Measurements from ENCODE around the gene SUPT20H.
A peak's percentile ranks its signal among the peaks of the same experiment; 100 is the strongest.

The SUPT20H gene

GRCh38 chr13:36999054-36999714 is 60.3 kb downstream of the SUPT20H start, which contains the start of gene ALG5:
ALG5 (minus strand) TSS chr13:36999340; CDS start chr13:36999300, 40 bp downstream.
- DNase-seq (ENCODE audit: low read depth): peak; percentile 92

GRCh38 chr13:36998624-36999041 is 60.9 kb downstream of the SUPT20H start:
- DNase-seq (ENCODE audit: low read depth): peak; percentile 1

GRCh38 chr13:36997716-36998427 is 61.6 kb downstream of the SUPT20H start:
- DNase-seq (ENCODE audit: low read depth): no peak

GRCh38 chr13:36992362-36992761 is 67.1 kb downstream of the SUPT20H start:
- DNase-seq (ENCODE audit: low read depth): no peak

GRCh38 chr13:36986462-36987240 is 72.8 kb downstream of the SUPT20H start:
- no peak for DNase-seq (ENCODE audit: low read depth)

- no peak for DNase-seq (ENCODE audit: low read depth)
Measured at GRCh38 chr13:36981156-36981743, 78.2 kb downstream of the SUPT20H start.

- DNase-seq (ENCODE audit: low read depth): no peak
Measured at GRCh38 chr13:36979361-36980050, 80.0 kb downstream of the SUPT20H start.

GRCh38 chr13:36975172-36975571 is 84.3 kb downstream of the SUPT20H start:
- no peak for DNase-seq (ENCODE audit: low read depth)

- DNase-seq (ENCODE audit: low read depth): no peak
Measured at GRCh38 chr13:36973621-36974295, 85.7 kb downstream of the SUPT20H start.

GRCh38 chr13:36973009-36973408 is 86.5 kb downstream of the SUPT20H start:
- no peak for DNase-seq (ENCODE audit: low read depth)

- DNase-seq (ENCODE audit: low read depth): no peak
Measured at GRCh38 chr13:36966404-36966803, 93.1 kb downstream of the SUPT20H start.

- DNase-seq (ENCODE audit: low read depth): no peak
Measured at GRCh38 chr13:36965767-36966166, 93.7 kb downstream of the SUPT20H start.

- DNase-seq (ENCODE audit: low read depth): no peak
Measured at GRCh38 chr13:36959456-36960116, 99.9 kb downstream of the SUPT20H start.

Data from T follicular helper cell (primary cell).